Esophagus squamous epithelium (tissue), 4 donors: ENCODE results near the gene NIPBL.

Experiments
- CTCF ChIP-seq, 6 experiments: fragments of 450-650 bp in 4 of 6; fragments of 200-600 bp in 2 of 6; sonication (generic) in 2 of 6; IDR thresholded peaks; one replicate each; pipeline ENCODE4 v1.5.1; 2016 to 2019; ENCODE audit warnings: antibody characterized with exemption in 6 of 6, mild to moderate bottlenecking in 4 of 6, moderate library complexity in 4 of 6
- POLR2A ChIP-seq, 4 donors: fragments of 450-650 bp; IDR thresholded peaks; one replicate each; pipeline ENCODE4 v1.6.1; 2017; ENCODE audit warnings: antibody characterized with exemption in 4 of 4, mild to moderate bottlenecking in 4 of 4, moderate library complexity in 3 of 4

GRCh38 chr5:36946101-36946500 is 69.5 kb downstream of the NIPBL start:
- TF ChIP-seq CTCF (IDR thresholded peaks at IDR 0.05): no peak
- no peak for TF ChIP-seq POLR2A (IDR thresholded peaks at IDR 0.05)
